GM21390 (cell line): ENCODE measurements around the gene KCTD7.
A peak's percentile ranks its signal among the peaks of the same experiment; 100 is the strongest.
"Not testable (repeated sequence)": the region's sequence is repeated elsewhere in the genome, so short reads cannot be mapped to it uniquely, and the experiment has no call there.

Source experiments
- ATAC-seq: cut with Tn5 transposase; IDR thresholded peaks from one replicate; pipeline ENCODE4 v1.9.1; 2021; ENCODE audit not compliant: unreplicated experiment

KCTD7 gene

GRCh38 chr7:66628361-66629221 lies at the start of gene KCTD7:
KCTD7 (plus strand) TSS chr7:66628881; CDS start chr7:66629065, 184 bp downstream.
- ATAC-seq: peak; percentile 91

- ATAC-seq: not testable (repeated sequence)
These were observed 48.3 kb upstream of the KCTD7 start for GRCh38 chr7:66580380-66580779.

GRCh38 chr7:66582816-66583489 lies 45.7 kb upstream of the KCTD7 start:
- not testable (repeated sequence) for ATAC-seq

- ATAC-seq: no peak
These were observed 45.1 kb upstream of the KCTD7 start for GRCh38 chr7:66583490-66584110.

GRCh38 chr7:66586181-66586580 lies 42.5 kb upstream of the KCTD7 start:
- ATAC-seq: no peak

- not testable (repeated sequence) for ATAC-seq
These were observed 40.5 kb upstream of the KCTD7 start for GRCh38 chr7:66588226-66588625.

- ATAC-seq: not testable (repeated sequence)
These were observed 39.7 kb upstream of the KCTD7 start for GRCh38 chr7:66588856-66589570.

GRCh38 chr7:66590302-66591057 lies 38.2 kb upstream of the KCTD7 start:
- not testable (repeated sequence) for ATAC-seq

- peak; percentile 9 for ATAC-seq
These were observed 37.5 kb upstream of the KCTD7 start for GRCh38 chr7:66591058-66591798.

- ATAC-seq: peak; percentile 99
These were observed 36.7 kb upstream of the KCTD7 start for GRCh38 chr7:66591799-66592596.

- peak; percentile 12 for ATAC-seq
These were observed 36.0 kb upstream of the KCTD7 start for GRCh38 chr7:66592597-66593146.

- ATAC-seq: not testable (repeated sequence)
These were observed 34.6 kb upstream of the KCTD7 start for GRCh38 chr7:66594082-66594481.

GRCh38 chr7:66597461-66597860 lies 31.2 kb upstream of the KCTD7 start:
- ATAC-seq: no peak

GRCh38 chr7:66602159-66602558 lies 26.5 kb upstream of the KCTD7 start:
- no peak for ATAC-seq

GRCh38 chr7:66604198-66604597 lies 24.5 kb upstream of the KCTD7 start:
- ATAC-seq: no peak

- not testable (repeated sequence) for ATAC-seq
These were observed 22.0 kb upstream of the KCTD7 start for GRCh38 chr7:66606540-66607291.

- no peak for ATAC-seq
These were observed 19.5 kb upstream of the KCTD7 start for GRCh38 chr7:66609176-66609575.

GRCh38 chr7:66614596-66614995 lies 14.1 kb upstream of the KCTD7 start:
- ATAC-seq: not testable (repeated sequence)
